Testis (tissue), 2 donors: Measurements from ENCODE around the gene ILDR1.

Experiments
- POLR2A ChIP-seq: fragments of 450-650 bp; IDR thresholded peaks from one replicate; pipeline ENCODE4 v1.6.1; 2017; ENCODE audit warnings: antibody characterized with exemption, mild to moderate bottlenecking, moderate library complexity
- TF ChIP-seq, protein P1 (sequence below), 3 experiments: fragments of 450-650 bp in 2 of 3; fragments of 200-600 bp in 1 of 3; sonication (generic) in 1 of 3; IDR thresholded peaks; one replicate each; pipeline ENCODE4 v1.5.1; 2016 to 2019; ENCODE audit warnings: antibody characterized with exemption in 3 of 3, mild to moderate bottlenecking in 2 of 3, moderate library complexity in 1 of 3

DNA sequence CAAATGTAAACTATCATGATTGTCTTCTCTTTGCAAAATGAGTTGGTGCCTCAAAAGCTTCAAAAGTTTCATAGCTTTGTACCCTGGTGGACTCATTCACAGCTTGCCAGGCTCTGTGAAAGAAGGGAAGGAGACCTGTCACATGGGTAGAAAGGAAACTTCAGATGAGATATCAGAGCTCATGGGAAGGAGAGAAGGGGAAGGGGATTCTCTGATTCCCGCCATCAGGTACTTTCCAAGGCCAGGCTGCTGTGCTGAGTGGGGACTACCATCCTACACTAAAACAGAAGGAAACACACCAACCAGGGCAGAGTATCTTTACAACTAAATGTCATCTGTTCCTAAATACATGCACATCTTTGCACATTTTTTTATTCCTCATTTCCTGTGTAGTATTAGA lies 9.2 kb downstream of the ILDR1 start:
- TF ChIP-seq, protein P1, sequence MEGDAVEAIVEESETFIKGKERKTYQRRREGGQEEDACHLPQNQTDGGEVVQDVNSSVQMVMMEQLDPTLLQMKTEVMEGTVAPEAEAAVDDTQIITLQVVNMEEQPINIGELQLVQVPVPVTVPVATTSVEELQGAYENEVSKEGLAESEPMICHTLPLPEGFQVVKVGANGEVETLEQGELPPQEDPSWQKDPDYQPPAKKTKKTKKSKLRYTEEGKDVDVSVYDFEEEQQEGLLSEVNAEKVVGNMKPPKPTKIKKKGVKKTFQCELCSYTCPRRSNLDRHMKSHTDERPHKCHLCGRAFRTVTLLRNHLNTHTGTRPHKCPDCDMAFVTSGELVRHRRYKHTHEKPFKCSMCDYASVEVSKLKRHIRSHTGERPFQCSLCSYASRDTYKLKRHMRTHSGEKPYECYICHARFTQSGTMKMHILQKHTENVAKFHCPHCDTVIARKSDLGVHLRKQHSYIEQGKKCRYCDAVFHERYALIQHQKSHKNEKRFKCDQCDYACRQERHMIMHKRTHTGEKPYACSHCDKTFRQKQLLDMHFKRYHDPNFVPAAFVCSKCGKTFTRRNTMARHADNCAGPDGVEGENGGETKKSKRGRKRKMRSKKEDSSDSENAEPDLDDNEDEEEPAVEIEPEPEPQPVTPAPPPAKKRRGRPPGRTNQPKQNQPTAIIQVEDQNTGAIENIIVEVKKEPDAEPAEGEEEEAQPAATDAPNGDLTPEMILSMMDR (IDR thresholded peaks at IDR 0.05) = no peak
- no peak for TF ChIP-seq POLR2A
